ENCODE results near the gene ZMYND12. TPM values are rescaled to one million over a fixed set of nuclear protein-coding genes. Genes with fewer than 3 reads are reported as not detected.

ZMYND12 gene
- polyA plus RNA-seq, 1 of the 3 experiments (the other 2 are of a cell fraction): 0.18 TPM

- Histone ChIP-seq H3K4me1 (ENCODE audit: control insufficient read depth in 1 of 2, insufficient read depth in 2 of 2, low read depth in 1 of 2, low read length in 1 of 2) (no peaks in the 10 kb centered on the region), H3K27ac (ENCODE audit: low read depth in 2 of 2, low read length in 1 of 2) (no peak overlapping the region), H3F3A (replicated peaks; ENCODE audit: insufficient read depth) (peaks cover 4% of the 10 kb centered on the region), H3K27me3 (ENCODE audit: insufficient read depth) (no peaks in the 10 kb centered on the region), H3K9me3 (no peaks in the 10 kb centered on the region), H3K36me3 (replicated peaks in 1 of 2; ENCODE audit: control insufficient read depth in 1 of 2, insufficient read depth in 2 of 2, low read length in 1 of 2) (peaks cover 0 to 3% of the 10 kb centered on the region in 2 experiments), H3K79me2 (ENCODE audit: insufficient read depth) (no peaks in the 10 kb centered on the region), H3K9me2 (no peaks in the 10 kb centered on the region), H3K9ac (no peak overlapping the region), H3K4me3 (ENCODE audit: low read depth in 2 of 2, low read length in 1 of 2) (no peak overlapping the region), H4K20me1 (ENCODE audit: insufficient read depth) (no peaks in the 10 kb centered on the region), H2AFZ (ENCODE audit: low read depth) (no peak overlapping the region), H3K4me2 (no peak overlapping the region)
- 96% methylated on average over 2 of the region's 2 CpGs for WGBS (ENCODE audit: low lambda C conversion rate)
- CTCF ChIA-PET: no interaction called here
- no peak for DNase-seq
- POLR2A ChIA-PET: no interaction called here
- no peak for TF ChIP-seq YY1 (IDR thresholded peaks at IDR 0.05; ENCODE audit: low read depth)
- TF ChIP-seq, protein P1, sequence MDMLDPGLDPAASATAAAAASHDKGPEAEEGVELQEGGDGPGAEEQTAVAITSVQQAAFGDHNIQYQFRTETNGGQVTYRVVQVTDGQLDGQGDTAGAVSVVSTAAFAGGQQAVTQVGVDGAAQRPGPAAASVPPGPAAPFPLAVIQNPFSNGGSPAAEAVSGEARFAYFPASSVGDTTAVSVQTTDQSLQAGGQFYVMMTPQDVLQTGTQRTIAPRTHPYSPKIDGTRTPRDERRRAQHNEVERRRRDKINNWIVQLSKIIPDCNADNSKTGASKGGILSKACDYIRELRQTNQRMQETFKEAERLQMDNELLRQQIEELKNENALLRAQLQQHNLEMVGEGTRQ (IDR thresholded peaks at IDR 0.05; ENCODE audit: borderline replicate concordance, low read depth, low read length): no peak
- TF ChIP-seq RXRA (IDR thresholded peaks at IDR 0.05; ENCODE audit: borderline replicate concordance, low read depth): no peak
- no peak for TF ChIP-seq PBX3 (IDR thresholded peaks at IDR 0.05)
- no peak for TF ChIP-seq MEF2A (IDR thresholded peaks at IDR 0.05; ENCODE audit: borderline replicate concordance, low read depth)
- no peak for TF ChIP-seq ELF1 (IDR thresholded peaks at IDR 0.05)
- TF ChIP-seq SMC3 (IDR thresholded peaks at IDR 0.05; ENCODE audit: low read depth, low read length): no peak
Observed at GRCh38 chr1:42482635-42483153, 26.9 kb upstream of the ZMYND12 start.

DNA sequence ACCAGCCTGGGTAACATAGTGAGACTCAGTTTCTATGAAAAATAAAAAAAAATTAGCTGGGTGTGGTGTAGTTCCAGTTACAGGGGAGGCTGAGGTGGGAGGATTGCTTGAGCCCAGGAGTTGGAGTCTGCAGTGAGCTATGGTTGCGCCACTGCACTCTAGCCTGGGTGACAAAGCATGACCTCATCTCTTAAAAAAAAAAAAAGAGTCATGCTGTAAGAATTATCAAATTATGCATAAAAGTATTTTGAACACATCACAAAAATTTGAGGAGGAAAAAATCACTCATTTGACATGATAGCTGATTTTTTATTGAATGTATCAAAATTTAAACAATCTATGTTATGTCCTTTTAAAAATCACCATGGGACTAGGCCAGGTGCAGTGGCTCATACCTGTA, 25.1 kb upstream of the ZMYND12 start:
- H3K4me2 ChIP-seq: no peak overlapping the region
- H4K20me1 ChIP-seq (ENCODE audit: insufficient read depth): no peaks in the 10 kb centered on the region
- no peak overlapping the region for H3K27ac ChIP-seq (ENCODE audit: low read depth in 2 of 2, low read length in 1 of 2)
- no peaks in the 10 kb centered on the region for H3K27me3 ChIP-seq (ENCODE audit: insufficient read depth)
- 97% methylated on average over 1 of the region's 1 CpG for WGBS (ENCODE audit: low lambda C conversion rate)
- peaks cover 0 to 3% of the 10 kb centered on the region in 2 experiments for H3K36me3 ChIP-seq (replicated peaks in 1 of 2; ENCODE audit: control insufficient read depth in 1 of 2, insufficient read depth in 2 of 2, low read length in 1 of 2)
- H2AFZ ChIP-seq (ENCODE audit: low read depth): no peak overlapping the region
- ChIA-PET POLR2A (no interaction called here), CTCF (no interaction called here)
- H3K9me3 ChIP-seq: no peaks in the 10 kb centered on the region
- TF ChIP-seq TCF12 (IDR thresholded peaks at IDR 0.05): no peak
- TF ChIP-seq SIN3A (IDR thresholded peaks at IDR 0.05; ENCODE audit: borderline replicate concordance, low read depth, low read length): no peak
- no peak for TF ChIP-seq RFX5 (IDR thresholded peaks at IDR 0.05; ENCODE audit: low read length)
- no peak for TF ChIP-seq EP300 (IDR thresholded peaks at IDR 0.05; ENCODE audit: borderline replicate concordance in 1 of 2, low read depth in 1 of 2, low read length in 1 of 2)
- TF ChIP-seq, protein P1 (IDR thresholded peaks at IDR 0.05; ENCODE audit: borderline replicate concordance, low read depth, low read length): no peak
- no peak for TF ChIP-seq ZBTB33 (IDR thresholded peaks at IDR 0.05; ENCODE audit: borderline replicate concordance, low read depth)
- TF ChIP-seq RCOR1 (IDR thresholded peaks at IDR 0.05; ENCODE audit: low read length): no peak
- no peak for TF ChIP-seq USF1 (IDR thresholded peaks at IDR 0.05; ENCODE audit: borderline replicate concordance, low read depth)
- TF ChIP-seq EZH2phosphoT487 (IDR thresholded peaks at IDR 0.05; ENCODE audit: borderline replicate concordance, low read depth): no peak
- no peak for TF ChIP-seq NRF1 (IDR thresholded peaks at IDR 0.05; ENCODE audit: low read depth, low read length)
- TF ChIP-seq, protein P2, sequence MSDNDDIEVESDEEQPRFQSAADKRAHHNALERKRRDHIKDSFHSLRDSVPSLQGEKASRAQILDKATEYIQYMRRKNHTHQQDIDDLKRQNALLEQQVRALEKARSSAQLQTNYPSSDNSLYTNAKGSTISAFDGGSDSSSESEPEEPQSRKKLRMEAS (IDR thresholded peaks at IDR 0.05; ENCODE audit: low read depth): no peak
- TF ChIP-seq RXRA (IDR thresholded peaks at IDR 0.05; ENCODE audit: borderline replicate concordance, low read depth): no peak
- no peak for TF ChIP-seq FOXM1 (IDR thresholded peaks at IDR 0.05; ENCODE audit: low read depth)
- no peak for TF ChIP-seq GATA2 (CRISPR knock-in tag; IDR thresholded peaks at IDR 0.05)
- no peak for TF ChIP-seq GABPA (IDR thresholded peaks at IDR 0.05; ENCODE audit: low read depth)
- no peak overlapping the region for H3K4me3 ChIP-seq (ENCODE audit: low read depth in 2 of 2, low read length in 1 of 2)
- no peaks in the 10 kb centered on the region for H3K4me1 ChIP-seq (ENCODE audit: control insufficient read depth in 1 of 2, insufficient read depth in 2 of 2, low read depth in 1 of 2, low read length in 1 of 2)
- H3K9ac ChIP-seq: no peak overlapping the region
- no peaks in the 10 kb centered on the region for H3K9me2 ChIP-seq
- peaks cover 4% of the 10 kb centered on the region for H3F3A ChIP-seq (replicated peaks; ENCODE audit: insufficient read depth)
- no peak for DNase-seq
- no peaks in the 10 kb centered on the region for H3K79me2 ChIP-seq (ENCODE audit: insufficient read depth)

All from SK-N-SH (cell line).